ENCODE measurements around the gene TMPRSS11E.
"Not testable (repeated sequence)": the region's sequence is repeated elsewhere in the genome, so short reads cannot be mapped to it uniquely, and the experiment has no call there.

The TMPRSS11E gene

GRCh38 chr4:68447201-68447600, at the start of gene TMPRSS11E:
TSS of gene TMPRSS11E (plus strand) at chr4:68447463. CDS start at chr4:68447513, 50 bp downstream.
- TF ChIP-seq EZH2phosphoT487 (IDR thresholded peaks at IDR 0.05; ENCODE audit: low read depth), result no peak
- no peak for TF ChIP-seq CTCF (IDR thresholded peaks at IDR 0.05; ENCODE audit: low read depth, low read length)
- H3K4me1 ChIP-seq (ENCODE audit: low read length), result no peaks in the 10 kb centered on the region
- H2AFZ ChIP-seq (ENCODE audit: low read depth, low read length), result no peak within 1 kb of the TSS

GRCh38 chr4:68399306-68399705, 48.0 kb upstream of the TMPRSS11E start:
- H3K36me3 ChIP-seq (replicated peaks; ENCODE audit: low read depth, low read length), result no peaks in the 10 kb centered on the region
- no peaks in the 10 kb centered on the region for H3K9me3 ChIP-seq (ENCODE audit: insufficient read depth, low read length)
- TF ChIP-seq CTCF (IDR thresholded peaks at IDR 0.05; ENCODE audit: low read depth, low read length) (no peak), EZH2phosphoT487 (IDR thresholded peaks at IDR 0.05; ENCODE audit: low read depth) (no peak)
- H3K4me1 ChIP-seq (ENCODE audit: low read length), result no peaks in the 10 kb centered on the region
- no peak overlapping the region for H3K4me2 ChIP-seq (ENCODE audit: low read length)
- H4K20me1 ChIP-seq (ENCODE audit: insufficient read depth, low read length), result no peaks in the 10 kb centered on the region
- no peaks in the 10 kb centered on the region for H3K27me3 ChIP-seq (ENCODE audit: low read depth, low read length)
- no peak overlapping the region for H2AFZ ChIP-seq (ENCODE audit: low read depth, low read length)
- no peaks in the 10 kb centered on the region for H3K79me2 ChIP-seq (ENCODE audit: low read length)
- H3K27ac ChIP-seq (ENCODE audit: low read length), result no peak overlapping the region
- H3K4me3 ChIP-seq (ENCODE audit: low read length), result no peak overlapping the region
- no peak overlapping the region for H3K9ac ChIP-seq (ENCODE audit: low read length)

More at GRCh38 chr4:68447201-68447600, at the start of gene TMPRSS11E:
- Histone ChIP-seq H3K4me3 (ENCODE audit: low read length) (no peak within 1 kb of the TSS), H3K36me3 (replicated peaks; ENCODE audit: low read depth, low read length) (no peaks in the 10 kb centered on the region), H3K79me2 (ENCODE audit: low read length) (no peaks in the 10 kb centered on the region), H3K4me2 (ENCODE audit: low read length) (no peak within 1 kb of the TSS), H3K9ac (ENCODE audit: low read length) (no peak within 1 kb of the TSS), H3K27me3 (ENCODE audit: low read depth, low read length) (no peaks in the 10 kb centered on the region), H3K27ac (ENCODE audit: low read length) (no peak within 1 kb of the TSS), H3K9me3 (ENCODE audit: insufficient read depth, low read length) (no peaks in the 10 kb centered on the region), H4K20me1 (ENCODE audit: insufficient read depth, low read length) (no peaks in the 10 kb centered on the region)

- no peak overlapping the region for H3K27ac ChIP-seq (ENCODE audit: low read length)
- no peaks in the 10 kb centered on the region for H3K9me3 ChIP-seq (ENCODE audit: insufficient read depth, low read length)
- no peaks in the 10 kb centered on the region for H3K36me3 ChIP-seq (replicated peaks; ENCODE audit: low read depth, low read length)
- no peaks in the 10 kb centered on the region for H3K79me2 ChIP-seq (ENCODE audit: low read length)
- no peak overlapping the region for H3K4me2 ChIP-seq (ENCODE audit: low read length)
- no peaks in the 10 kb centered on the region for H3K27me3 ChIP-seq (ENCODE audit: low read depth, low read length)
- H3K4me1 ChIP-seq (ENCODE audit: low read length), result no peaks in the 10 kb centered on the region
- H2AFZ ChIP-seq (ENCODE audit: low read depth, low read length), result no peak overlapping the region
- no peak for TF ChIP-seq CTCF (IDR thresholded peaks at IDR 0.05; ENCODE audit: low read depth, low read length)
- TF ChIP-seq EZH2phosphoT487 (IDR thresholded peaks at IDR 0.05; ENCODE audit: low read depth), result no peak
- no peak overlapping the region for H3K4me3 ChIP-seq (ENCODE audit: low read length)
- no peaks in the 10 kb centered on the region for H4K20me1 ChIP-seq (ENCODE audit: insufficient read depth, low read length)
- no peak overlapping the region for H3K9ac ChIP-seq (ENCODE audit: low read length)
Measured at GRCh38 chr4:68401231-68401630, 46.0 kb upstream of the TMPRSS11E start.

GRCh38 chr4:68404153-68404552, 43.1 kb upstream of the TMPRSS11E start:
- H4K20me1 ChIP-seq (ENCODE audit: insufficient read depth, low read length), result no peaks in the 10 kb centered on the region
- H3K27ac ChIP-seq (ENCODE audit: low read length), result no peak overlapping the region
- H3K4me2 ChIP-seq (ENCODE audit: low read length), result no peak overlapping the region
- H3K9ac ChIP-seq (ENCODE audit: low read length), result no peak overlapping the region
- no peaks in the 10 kb centered on the region for H3K27me3 ChIP-seq (ENCODE audit: low read depth, low read length)
- H3K4me1 ChIP-seq (ENCODE audit: low read length), result no peaks in the 10 kb centered on the region
- no peaks in the 10 kb centered on the region for H3K9me3 ChIP-seq (ENCODE audit: insufficient read depth, low read length)
- no peak overlapping the region for H3K4me3 ChIP-seq (ENCODE audit: low read length)
- no peaks in the 10 kb centered on the region for H3K79me2 ChIP-seq (ENCODE audit: low read length)
- no peak overlapping the region for H2AFZ ChIP-seq (ENCODE audit: low read depth, low read length)
- TF ChIP-seq EZH2phosphoT487 (IDR thresholded peaks at IDR 0.05; ENCODE audit: low read depth) (no peak), CTCF (IDR thresholded peaks at IDR 0.05; ENCODE audit: low read depth, low read length) (no peak)
- no peaks in the 10 kb centered on the region for H3K36me3 ChIP-seq (replicated peaks; ENCODE audit: low read depth, low read length)

- H4K20me1 ChIP-seq (ENCODE audit: insufficient read depth, low read length); H3K79me2 ChIP-seq (ENCODE audit: low read length); H3K27me3 ChIP-seq (ENCODE audit: low read depth, low read length); H3K4me2 ChIP-seq (ENCODE audit: low read length); H3K27ac ChIP-seq (ENCODE audit: low read length); H3K9ac ChIP-seq (ENCODE audit: low read length); H2AFZ ChIP-seq (ENCODE audit: low read depth, low read length); H3K36me3 ChIP-seq (replicated peaks; ENCODE audit: low read depth, low read length); H3K4me3 ChIP-seq (ENCODE audit: low read length); H3K4me1 ChIP-seq (ENCODE audit: low read length); H3K9me3 ChIP-seq (ENCODE audit: insufficient read depth, low read length): not testable (repeated sequence)
Measured at GRCh38 chr4:68405718-68406478, 41.4 kb upstream of the TMPRSS11E start.
